ENCODE results near the gene NCKAP5. TPM values are rescaled to one million over a fixed set of nuclear protein-coding genes. Genes with fewer than 3 reads are reported as not detected.

Gene NCKAP5
- total RNA-seq, 1 donor from 2014 or later: 0.87 TPM

DNA sequence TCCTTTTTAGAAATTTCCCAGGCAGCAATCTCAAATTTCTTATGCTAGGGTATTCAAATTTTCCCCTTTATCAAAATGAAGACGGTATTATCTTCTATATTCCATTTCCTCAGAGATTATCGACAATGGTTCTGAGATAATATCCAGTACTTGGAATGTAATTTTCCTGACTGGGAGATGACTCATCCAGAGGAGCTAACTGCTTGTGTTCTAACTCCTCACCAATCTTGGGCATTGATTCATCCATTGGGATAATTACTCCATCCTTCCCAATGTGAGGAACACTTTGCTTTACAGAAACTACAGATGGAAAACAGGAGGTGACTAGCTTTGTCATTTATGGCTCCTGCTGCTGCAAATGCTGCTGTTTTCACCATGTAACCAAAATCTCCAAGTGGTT, 658.8 kb downstream of the NCKAP5 start:
- Mint-ChIP-seq H3K9me3 (ENCODE audit: low read depth) (peaks cover 3% of the 10 kb centered on the region), H3K27ac (ENCODE audit: unreplicated experiment) (no peak overlapping the region)
- DNase-seq (ENCODE audit: low spot score): no peak

DNA sequence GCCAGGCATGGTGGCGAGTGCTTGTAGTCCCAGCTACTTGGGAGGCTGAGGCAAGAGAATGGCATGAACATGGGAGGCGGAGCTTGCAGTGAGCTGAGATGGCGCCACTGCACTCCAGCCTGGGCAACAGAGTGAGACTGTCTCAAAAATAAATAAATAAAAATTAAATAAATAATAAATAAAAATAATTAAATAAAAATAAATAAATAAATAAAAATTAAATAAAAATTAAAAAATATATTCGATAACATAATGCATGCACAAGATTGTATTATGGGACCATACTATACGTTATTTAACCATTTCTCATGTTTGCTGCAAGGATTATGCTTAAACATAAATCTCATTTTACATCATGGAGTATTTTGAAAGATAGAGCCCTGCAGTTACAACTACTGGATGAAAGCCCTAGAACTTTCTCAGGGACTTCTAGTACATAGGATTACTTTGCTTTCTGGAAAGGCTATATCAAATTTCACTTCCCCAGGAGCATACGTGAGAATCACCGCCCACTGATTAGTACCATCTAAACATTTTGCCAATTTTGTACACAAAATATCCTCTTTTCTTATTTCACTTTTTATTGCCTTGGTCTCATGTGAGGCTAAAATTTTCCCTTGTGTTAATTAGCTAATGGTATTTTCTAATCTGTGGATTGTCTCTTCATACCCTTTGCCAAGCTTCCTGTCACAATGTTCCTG, 664.0 kb downstream of the NCKAP5 start:
- no peak for DNase-seq (ENCODE audit: low spot score)
- H3K27me3 Mint-ChIP-seq (ENCODE audit: low read depth): no peaks in the 10 kb centered on the region
- no peak overlapping the region for H3K4me3 Mint-ChIP-seq (ENCODE audit: unreplicated experiment)
- H3K27ac Mint-ChIP-seq (ENCODE audit: unreplicated experiment): no peak overlapping the region
- H3K36me3 Mint-ChIP-seq (ENCODE audit: low read depth): no peaks in the 10 kb centered on the region
- no peak for TF ChIP-seq CTCF (IDR thresholded peaks at IDR 0.05)
- no peaks in the 10 kb centered on the region for H3K4me1 Mint-ChIP-seq (ENCODE audit: low read depth)
- peaks cover under 1% of the 10 kb centered on the region for H3K9me3 Mint-ChIP-seq (ENCODE audit: low read depth)

More for the DNA sequence above, 658.8 kb downstream of the NCKAP5 start:
- no peak overlapping the region for H3K4me3 Mint-ChIP-seq (ENCODE audit: unreplicated experiment)
- H3K27me3 Mint-ChIP-seq (ENCODE audit: low read depth): no peaks in the 10 kb centered on the region
- no peaks in the 10 kb centered on the region for H3K36me3 Mint-ChIP-seq (ENCODE audit: low read depth)
- H3K4me1 Mint-ChIP-seq (ENCODE audit: low read depth): no peaks in the 10 kb centered on the region
- TF ChIP-seq CTCF (IDR thresholded peaks at IDR 0.05): no peak

DNA sequence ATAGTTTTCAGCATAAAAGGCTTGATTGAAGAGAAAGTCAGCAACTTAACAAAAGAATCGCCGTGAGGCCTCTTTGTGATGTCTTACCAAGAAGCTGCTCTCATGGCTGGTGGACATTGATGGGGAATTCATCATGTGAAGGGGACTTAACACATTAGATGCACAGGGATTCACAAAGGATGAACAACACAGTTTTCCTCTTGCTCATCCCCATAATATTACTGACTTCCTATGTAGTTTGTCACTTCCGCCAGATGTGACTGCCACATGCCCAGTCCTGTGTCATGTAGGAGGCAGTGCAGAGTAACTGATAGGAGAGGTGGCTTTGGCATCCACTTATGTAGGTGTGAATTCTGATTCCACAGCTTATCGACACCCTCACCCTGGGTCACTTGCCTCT, 665.6 kb downstream of the NCKAP5 start:
- DNase-seq (ENCODE audit: low spot score): no peak
- H3K4me3 Mint-ChIP-seq (ENCODE audit: unreplicated experiment): no peak overlapping the region
- no peaks in the 10 kb centered on the region for H3K4me1 Mint-ChIP-seq (ENCODE audit: low read depth)
- H3K36me3 Mint-ChIP-seq (ENCODE audit: low read depth): no peaks in the 10 kb centered on the region
- H3K27me3 Mint-ChIP-seq (ENCODE audit: low read depth): no peaks in the 10 kb centered on the region
- H3K9me3 Mint-ChIP-seq (ENCODE audit: low read depth): peaks cover 14% of the 10 kb centered on the region
- no peak overlapping the region for H3K27ac Mint-ChIP-seq (ENCODE audit: unreplicated experiment)
- no peak for TF ChIP-seq CTCF (IDR thresholded peaks at IDR 0.05)

GRCh38 chr2:132901661-132902060, 666.6 kb downstream of the NCKAP5 start:
- no peaks in the 10 kb centered on the region for H3K27me3 Mint-ChIP-seq (ENCODE audit: low read depth)
- no peak for TF ChIP-seq CTCF (IDR thresholded peaks at IDR 0.05)
- peaks cover 14% of the 10 kb centered on the region for H3K9me3 Mint-ChIP-seq (ENCODE audit: low read depth)
- no peaks in the 10 kb centered on the region for H3K4me1 Mint-ChIP-seq (ENCODE audit: low read depth)
- no peak overlapping the region for H3K4me3 Mint-ChIP-seq (ENCODE audit: unreplicated experiment)
- H3K27ac Mint-ChIP-seq (ENCODE audit: unreplicated experiment): no peak overlapping the region
- no peaks in the 10 kb centered on the region for H3K36me3 Mint-ChIP-seq (ENCODE audit: low read depth)
- no peak for DNase-seq (ENCODE audit: low spot score)

DNA sequence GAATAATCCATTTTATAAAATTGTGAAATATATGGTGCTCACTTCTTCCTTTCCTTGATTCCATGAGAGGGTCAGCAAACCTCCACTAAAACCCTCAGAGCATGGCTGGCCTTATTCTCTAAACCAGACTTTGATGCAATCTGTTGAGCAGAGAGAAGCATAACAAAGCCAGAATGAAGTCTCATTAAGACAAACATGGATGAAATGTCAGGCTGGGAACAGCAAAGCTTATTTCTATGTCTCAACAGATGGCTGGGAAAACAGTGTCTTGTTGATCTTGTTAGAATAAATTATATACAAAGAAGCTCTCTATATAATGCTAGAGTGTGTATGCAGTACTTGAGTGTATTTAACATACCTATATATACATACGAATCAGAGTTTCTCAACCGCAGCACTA, 671.2 kb downstream of the NCKAP5 start:
- Mint-ChIP-seq H3K4me3 (ENCODE audit: unreplicated experiment) (no peak overlapping the region), H3K27me3 (ENCODE audit: low read depth) (no peaks in the 10 kb centered on the region), H3K4me1 (ENCODE audit: low read depth) (no peaks in the 10 kb centered on the region), H3K27ac (ENCODE audit: unreplicated experiment) (no peak overlapping the region), H3K9me3 (ENCODE audit: low read depth) (peaks cover 14% of the 10 kb centered on the region), H3K36me3 (ENCODE audit: low read depth) (no peaks in the 10 kb centered on the region)
- no peak for TF ChIP-seq CTCF (IDR thresholded peaks at IDR 0.05)
- DNase-seq (ENCODE audit: low spot score): no peak

Data from chondrocyte (in vitro differentiated cells).